GM12875 (cell line): Measurements from ENCODE around the gene ZIC1.

Experiments used
- H3K4me3 ChIP-seq: one replicate; pipeline ENCODE4 v1.5.1; 2011; ENCODE audit warnings: low read depth, low read length, control low read depth
- TF ChIP-seq, protein P1 (sequence below): IDR thresholded peaks from 2 replicates; pipeline ENCODE4 v1.5.1; 2011; ENCODE audit warnings: low read depth, mild to moderate bottlenecking, control low read depth, inconsistent platforms, low read length, moderate library complexity, borderline replicate concordance; ENCODE audit not compliant: insufficient read depth

Gene ZIC1

DNA sequence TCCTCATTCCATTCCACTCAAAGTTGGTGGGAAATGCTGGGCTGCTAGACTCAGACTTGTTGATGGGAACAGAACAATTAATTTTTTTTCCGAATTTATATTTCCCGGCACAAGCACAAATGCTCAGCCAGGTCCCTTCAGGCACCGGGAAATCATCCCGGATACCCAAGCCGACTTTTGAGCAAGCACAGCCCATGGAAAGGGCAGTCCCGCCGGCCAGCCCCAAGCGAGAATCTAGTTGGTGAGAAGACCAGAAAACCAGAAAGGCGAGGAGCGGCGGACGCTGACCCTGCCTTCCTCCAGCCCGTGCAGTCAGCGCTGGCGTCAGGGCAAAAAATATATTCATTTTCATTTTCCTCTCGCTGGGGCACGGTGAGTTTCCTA is 2.1 kb upstream of the ZIC1 start:
- TF ChIP-seq, protein P1, sequence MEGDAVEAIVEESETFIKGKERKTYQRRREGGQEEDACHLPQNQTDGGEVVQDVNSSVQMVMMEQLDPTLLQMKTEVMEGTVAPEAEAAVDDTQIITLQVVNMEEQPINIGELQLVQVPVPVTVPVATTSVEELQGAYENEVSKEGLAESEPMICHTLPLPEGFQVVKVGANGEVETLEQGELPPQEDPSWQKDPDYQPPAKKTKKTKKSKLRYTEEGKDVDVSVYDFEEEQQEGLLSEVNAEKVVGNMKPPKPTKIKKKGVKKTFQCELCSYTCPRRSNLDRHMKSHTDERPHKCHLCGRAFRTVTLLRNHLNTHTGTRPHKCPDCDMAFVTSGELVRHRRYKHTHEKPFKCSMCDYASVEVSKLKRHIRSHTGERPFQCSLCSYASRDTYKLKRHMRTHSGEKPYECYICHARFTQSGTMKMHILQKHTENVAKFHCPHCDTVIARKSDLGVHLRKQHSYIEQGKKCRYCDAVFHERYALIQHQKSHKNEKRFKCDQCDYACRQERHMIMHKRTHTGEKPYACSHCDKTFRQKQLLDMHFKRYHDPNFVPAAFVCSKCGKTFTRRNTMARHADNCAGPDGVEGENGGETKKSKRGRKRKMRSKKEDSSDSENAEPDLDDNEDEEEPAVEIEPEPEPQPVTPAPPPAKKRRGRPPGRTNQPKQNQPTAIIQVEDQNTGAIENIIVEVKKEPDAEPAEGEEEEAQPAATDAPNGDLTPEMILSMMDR = no peak
- H3K4me3 ChIP-seq = no peak overlapping the region

DNA sequence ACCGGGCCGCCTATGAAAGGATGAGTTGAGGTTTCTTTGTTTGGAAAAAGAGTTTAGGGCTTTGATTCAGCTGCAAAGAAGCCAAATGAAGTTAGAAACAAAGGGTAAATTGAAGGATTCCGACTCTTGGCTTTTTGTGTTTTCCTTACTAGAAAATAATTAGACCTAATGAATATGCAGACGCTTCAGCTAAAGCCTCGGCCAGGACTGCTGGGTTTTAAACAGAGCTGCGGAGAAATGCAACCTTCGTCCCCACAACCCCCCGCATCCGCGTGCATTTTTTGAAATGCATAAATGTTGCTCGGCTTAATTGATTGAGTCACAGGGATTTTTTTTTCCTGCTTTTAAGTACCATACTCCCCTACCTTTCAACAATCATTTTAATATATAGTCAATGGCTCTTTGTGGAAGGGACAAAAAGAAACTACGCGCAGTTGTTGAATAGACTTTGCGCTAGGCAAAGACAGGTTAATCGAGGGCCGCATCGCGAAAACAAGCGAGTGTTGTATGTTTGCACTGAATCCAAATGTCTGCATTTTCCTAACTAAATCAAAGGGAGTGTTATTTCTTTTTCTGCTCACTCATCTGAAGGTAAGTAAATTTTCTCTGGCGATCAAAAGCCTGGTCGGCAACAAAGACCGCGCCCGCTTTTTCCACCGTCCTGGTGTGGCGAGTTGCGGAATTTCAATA is 1.5 kb upstream of the ZIC1 start:
- TF ChIP-seq, protein P1 = no peak
- H3K4me3 ChIP-seq = no peak overlapping the region

DNA sequence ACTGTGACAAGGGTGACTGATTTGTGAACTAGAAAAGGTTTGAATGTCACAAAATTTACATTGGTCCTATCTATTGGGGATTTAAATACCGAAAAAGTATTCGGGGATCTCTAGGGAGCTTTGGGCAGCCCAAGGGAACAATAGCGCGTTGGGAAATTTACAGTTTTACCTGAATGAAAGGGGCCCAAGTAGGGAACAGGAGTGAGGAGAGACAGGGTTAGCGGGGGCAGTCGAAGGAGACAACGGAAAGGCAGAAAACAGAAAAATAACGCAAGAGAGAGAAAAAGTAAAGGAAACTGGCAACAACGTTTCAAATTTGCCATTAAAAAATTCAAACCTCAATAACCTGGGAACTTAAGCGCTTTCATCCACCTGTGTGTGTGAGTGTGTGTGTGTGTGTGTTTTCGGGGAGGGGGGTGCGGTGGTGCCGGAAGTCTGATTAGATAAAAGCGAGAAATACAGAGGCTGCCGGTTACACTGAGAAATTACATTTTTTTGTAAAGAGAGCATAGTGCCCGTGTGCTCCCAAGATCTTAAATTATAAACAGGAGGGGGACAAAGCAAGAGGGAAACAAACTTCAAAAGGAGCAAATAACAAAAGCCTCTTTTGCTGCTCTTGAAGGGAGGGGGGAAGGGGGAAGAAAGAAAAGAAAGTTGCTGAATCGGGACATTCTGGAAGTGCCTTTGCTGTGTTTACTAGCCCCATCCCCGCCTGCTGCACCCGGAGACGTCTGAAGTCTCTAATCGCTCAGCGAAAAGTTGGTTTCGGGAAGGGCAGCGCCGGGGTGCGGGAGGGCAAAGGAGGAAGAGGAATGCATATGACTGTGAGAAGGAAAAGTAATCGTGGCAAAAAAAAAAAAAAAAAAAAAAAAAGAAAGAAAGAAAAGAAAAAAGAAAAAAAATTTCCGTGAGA is 721 bp upstream of the ZIC1 start:
- no peak overlapping the region for H3K4me3 ChIP-seq
- TF ChIP-seq, protein P1 = no peak

DNA sequence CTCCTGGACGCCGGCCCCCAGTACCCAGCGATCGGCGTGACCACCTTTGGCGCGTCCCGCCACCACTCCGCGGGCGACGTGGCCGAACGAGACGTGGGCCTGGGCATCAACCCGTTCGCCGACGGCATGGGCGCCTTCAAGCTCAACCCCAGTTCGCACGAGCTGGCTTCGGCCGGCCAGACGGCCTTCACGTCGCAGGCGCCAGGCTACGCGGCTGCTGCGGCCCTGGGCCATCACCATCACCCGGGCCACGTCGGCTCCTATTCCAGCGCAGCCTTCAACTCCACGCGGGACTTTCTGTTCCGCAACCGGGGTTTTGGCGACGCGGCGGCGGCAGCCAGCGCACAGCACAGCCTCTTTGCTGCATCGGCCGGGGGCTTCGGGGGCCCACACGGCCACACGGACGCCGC is 956 bp downstream of the ZIC1 start:
- TF ChIP-seq, protein P1 = no peak
- H3K4me3 ChIP-seq = peak overlapping the region; percentile 43

DNA sequence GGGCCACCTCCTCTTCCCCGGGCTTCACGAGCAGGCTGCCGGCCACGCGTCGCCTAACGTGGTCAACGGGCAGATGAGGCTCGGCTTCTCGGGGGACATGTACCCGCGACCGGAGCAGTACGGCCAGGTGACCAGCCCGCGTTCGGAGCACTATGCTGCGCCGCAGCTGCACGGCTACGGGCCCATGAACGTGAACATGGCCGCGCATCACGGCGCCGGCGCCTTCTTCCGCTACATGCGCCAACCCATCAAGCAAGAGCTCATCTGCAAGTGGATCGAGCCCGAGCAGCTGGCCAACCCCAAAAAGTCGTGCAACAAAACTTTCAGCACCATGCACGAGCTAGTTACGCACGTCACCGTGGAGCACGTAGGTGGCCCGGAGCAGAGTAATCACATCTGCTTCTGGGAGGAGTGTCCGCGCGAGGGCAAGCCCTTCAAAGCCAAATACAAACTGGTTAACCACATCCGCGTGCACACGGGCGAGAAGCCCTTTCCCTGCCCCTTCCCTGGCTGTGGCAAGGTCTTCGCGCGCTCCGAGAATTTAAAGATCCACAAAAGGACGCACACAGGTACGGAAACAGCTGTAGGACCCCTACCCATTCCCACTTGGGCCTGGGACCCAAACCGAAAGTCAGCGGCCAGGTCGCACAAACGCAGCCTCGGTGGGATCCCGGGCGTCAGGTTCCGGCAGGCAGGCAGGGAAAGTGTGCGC is 1.5 kb downstream of the ZIC1 start:
- TF ChIP-seq, protein P1 = no peak
- peak overlapping the region; percentile 43 for H3K4me3 ChIP-seq

DNA sequence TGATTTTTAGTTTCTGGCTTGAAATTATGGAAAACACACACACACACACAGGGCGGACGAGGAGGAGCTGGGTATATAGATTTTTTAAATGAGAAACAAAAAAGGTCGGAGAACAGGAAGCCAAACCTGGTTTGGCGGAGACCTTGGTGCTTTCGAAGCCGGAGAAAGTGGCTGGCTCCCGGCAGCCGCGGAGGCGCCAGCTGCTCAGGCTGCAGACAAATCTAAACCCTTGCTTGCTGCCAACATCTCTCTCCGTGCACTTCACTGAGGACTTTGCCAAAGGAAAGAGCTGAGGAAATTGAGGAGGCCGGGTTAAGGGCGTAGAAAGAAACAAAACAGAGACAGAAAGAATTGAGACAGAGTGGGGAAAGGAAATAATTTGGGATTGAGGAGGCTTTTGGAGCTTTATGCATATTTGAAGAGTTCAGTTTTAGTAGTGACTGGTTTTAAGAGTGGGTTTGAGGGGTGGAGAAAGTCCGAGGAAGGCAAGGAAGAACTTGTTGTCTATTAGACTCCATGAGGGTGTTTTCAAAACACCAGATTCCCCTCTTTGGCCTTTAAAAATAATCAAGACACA is 2.2 kb downstream of the ZIC1 start:
- TF ChIP-seq, protein P1 = no peak
- H3K4me3 ChIP-seq = peak overlapping the region; percentile 43
